Heart left ventricle (tissue), 16 donors: ENCODE results near the gene UNC13C. TPM values are rescaled to one million over a fixed set of nuclear protein-coding genes. Genes with fewer than 3 reads are reported as not detected.

Experiments used
- ATAC-seq, 4 donors: fragments of 200-7000 bp; cut with Tn5 transposase; one replicate each; pipeline ENCODE4 v1.9.1; 2020 to 2022; ENCODE audit warnings: moderate library complexity in 4 of 4, mild to moderate bottlenecking in 3 of 4, moderate number of reproducible peaks in 1 of 4
- DNase-seq, 5 donors: peaks; one replicate each; pipeline ENCODE4 v3.0.0-alpha.2; 2020
- H3K27ac ChIP-seq, 12 donors: fragments of 200-600 bp; sonication (generic) in 4 of 12; one replicate each; pipeline versions ENCODE4 v1.5.0 to v1.8.0; 2016 to 2022; ENCODE audit warnings: mild to moderate bottlenecking in 2 of 12
- H3K27me3 ChIP-seq, 9 donors: fragments of 200-600 bp; sonication (generic) in 2 of 9; one replicate each; pipeline versions ENCODE4 v1.5.1 to v1.8.0; 2016 to 2022; ENCODE audit warnings: mild to moderate bottlenecking in 3 of 9
- H3K36me3 ChIP-seq, 9 donors: fragments of 200-600 bp; sonication (generic) in 2 of 9; one replicate each; pipeline versions ENCODE4 v1.5.0 to v1.8.0; 2018 to 2022; ENCODE audit warnings: mild to moderate bottlenecking in 2 of 9
- H3K4me1 ChIP-seq, 12 donors: fragments of 200-600 bp; sonication (generic) in 4 of 12; one replicate each; pipeline versions ENCODE4 v1.5.0 to v1.8.0; 2016 to 2022; ENCODE audit warnings: mild to moderate bottlenecking in 3 of 12
- H3K4me3 ChIP-seq, 12 donors: fragments of 200-600 bp; sonication (generic) in 4 of 12; one replicate each; pipeline versions ENCODE4 v1.5.0 to v1.8.0; 2017 to 2022; ENCODE audit warnings: mild to moderate bottlenecking in 9 of 12, moderate library complexity in 4 of 12
- H3K9me3 ChIP-seq, 12 donors: fragments of 200-600 bp; sonication (generic) in 4 of 12; one replicate each; pipeline versions ENCODE4 v1.5.0 to v1.8.0; 2016 to 2022; ENCODE audit warnings: mild to moderate bottlenecking in 1 of 12
- CTCF ChIP-seq, 12 donors: fragments of 200-600 bp; sonication (generic) in 4 of 12; IDR thresholded peaks; one replicate each; pipeline versions ENCODE4 v1.5.0 to v1.8.0; 2018 to 2022; ENCODE audit warnings: antibody characterized with exemption in 12 of 12, mild to moderate bottlenecking in 5 of 12
- POLR2A ChIP-seq, 2 donors: fragments of 450-650 bp; IDR thresholded peaks; one replicate each; pipeline ENCODE4 v1.6.1; 2017; ENCODE audit warnings: antibody characterized with exemption in 2 of 2, mild to moderate bottlenecking in 2 of 2, moderate library complexity in 2 of 2
- WGBS, 4 donors: extraction: QIAGEN DNeasy Blood & Tissue Kit in 2 of 4; methylation state at CpG; one replicate each; pipeline versions ENCODE4 v1.1.5 to v1.1.7; 2013 to 2018; 5-methylcytosine and 5-hydroxymethylcytosine counted together
- intact Hi-C, 10 donors: fragments of 100-400 bp; cut with DNase I; formaldehyde crosslinking; loops; one replicate each; pipeline versions ENCODE4 v1.11.1 to v1.14.2; 2022
- polyA plus RNA-seq, 2 donors: library from polyadenylated mRNA; stranded (reverse); fragments of 200-250 nt; gene quantifications; one replicate each; pipeline ENCODE4 v1.2.3, GENCODE V29; 2013
- total RNA-seq, 9 donors: library from RNA; depleted of rRNA in 2 of 9; stranded (reverse); fragments of >200 nt in 2 of 9; fragmentation: NEBNext Ultra II Directional in 3 of 9; extraction: Animal tissue kit (Norgen Biotek cat#: 25700) in 3 of 9; gene quantifications; one replicate each; pipeline versions ENCODE4 v1.1.0 to v1.2.4, GENCODE V29; 2016 to 2023
- donor health status: ischemic (EF 13 %, LVEDD 7.1; RV severe dilation, severe dysfunction).
- donor health status: healthy with polysubstance abuse.
- donor health status: DM: no; HTN: yes; CAD: no.
- donor health status: DM: no; HTN: no; CAD: no.
- donor health status: ischemic (EF 25% LVEDD 6.9; RV normal size, moderate dysfunction).
- donor health status: ischemic (EF 25% LVEDD 5.7; RV mildly dilated, moderate dysfunction).
- donor health status: healthy.
- donor health status: DM: yes; HTN: yes; CAD: no.
- donor health status: ischemic (EF 35%, LVEDD 5.7; RV mildly dilated, moderate dysfunction).
- donor health status: nonischemic (EF 11% LVEDD 7.7; RV severe dilation, severe dysfunction).
- donor health status: DM: yes; HTN: yes; CAD: no.
- donor health status: PGD.
- donor health status: ischemic (EF 29% LVEDD 5.4; RV normal size, mild dysfunction).
- donor health status: nonischemic (EF 23%, LVEDD 6.1; RV moderate dilation, normal function).

The UNC13C gene
- total and polyA plus RNA-seq, 11 donors = 0.07 to 0.71 (median 0.39) TPM; not detected in 5

GRCh38 chr15:54659646-54660045, 681.4 kb downstream of the UNC13C start:
- H3K27ac ChIP-seq = no peak overlapping the region
- no peak overlapping the region for H3K4me3 ChIP-seq
- 58 to 73% (median 66%) methylated on average over 2 of the region's 2 CpGs for WGBS, 4 donors
- no peaks in the 10 kb centered on the region for H3K9me3 ChIP-seq
- intact Hi-C loops = no loop called here
- H3K36me3 ChIP-seq = no peaks in the 10 kb centered on the region
- TF ChIP-seq CTCF (IDR thresholded peaks at IDR 0.05) (no peak), POLR2A (IDR thresholded peaks at IDR 0.05) (no peak)
- no peak for DNase-seq
- no peaks in the 10 kb centered on the region for H3K27me3 ChIP-seq
- H3K4me1 ChIP-seq = no peaks in the 10 kb centered on the region
- no peak for ATAC-seq

- H3K4me3 ChIP-seq = no peak overlapping the region
- TF ChIP-seq CTCF (IDR thresholded peaks at IDR 0.05) = no peak
- no peak for TF ChIP-seq POLR2A (IDR thresholded peaks at IDR 0.05)
- no peaks in the 10 kb centered on the region for H3K4me1 ChIP-seq
- 59 to 75% (median 67%) methylated on average over 5 of the region's 5 CpGs for WGBS, 4 donors
- DNase-seq = no peak
- intact Hi-C loops = no loop called here
- no peaks in the 10 kb centered on the region for H3K36me3 ChIP-seq
- no peaks in the 10 kb centered on the region for H3K9me3 ChIP-seq
- no peaks in the 10 kb centered on the region for H3K27me3 ChIP-seq
- ATAC-seq = no peak
- no peak overlapping the region for H3K27ac ChIP-seq
Observed at GRCh38 chr15:54660356-54660755, 682.1 kb downstream of the UNC13C start.

- Histone ChIP-seq H3K4me1 (no peaks in the 10 kb centered on the region), H3K4me3 (no peak overlapping the region), H3K27me3 (no peaks in the 10 kb centered on the region), H3K36me3 (no peaks in the 10 kb centered on the region), H3K27ac (no peak overlapping the region), H3K9me3 (peaks cover 0 to 34% (median 9%) of the 10 kb centered on the region in 12 donors)
- ATAC-seq (no peak), DNase-seq (no peak)
- WGBS, 4 donors = 71 to 86% (median 80%) methylated on average over 1 of the region's 1 CpG
- TF ChIP-seq POLR2A (IDR thresholded peaks at IDR 0.05) (no peak), CTCF (IDR thresholded peaks at IDR 0.05) (no peak)
- intact Hi-C loops = no loop called here
Observed at GRCh38 chr15:54675241-54675640, 697.0 kb downstream of the UNC13C start.

GRCh38 chr15:54681584-54681983, 703.3 kb downstream of the UNC13C start:
- intact Hi-C loops = no loop called here
- no peak for ATAC-seq
- Histone ChIP-seq H3K27me3 (no peaks in the 10 kb centered on the region), H3K4me3 (no peak overlapping the region), H3K27ac (no peak overlapping the region), H3K9me3 (no peaks in the 10 kb centered on the region), H3K36me3 (no peaks in the 10 kb centered on the region), H3K4me1 (no peaks in the 10 kb centered on the region)
- WGBS, 4 donors = 71 to 75% (median 72%) methylated on average over 2 of the region's 2 CpGs
- TF ChIP-seq CTCF (IDR thresholded peaks at IDR 0.05) (no peak), POLR2A (IDR thresholded peaks at IDR 0.05) (no peak)
- DNase-seq = no peak

Other genes starting within 250 kb of the UNC13C start
- under 1 TPM in 2 of 9 donors, not detected in 7; 0.08 to 0.11 TPM for gene WDR72, start 218.8 kb upstream of the UNC13C start, total RNA-seq
- under 1 TPM in 1 of 2 donors, not detected in 1; 0.01 TPM for gene WDR72, start 218.8 kb upstream of the UNC13C start, polyA plus RNA-seq